Upper lobe of right lung (tissue), 1 donor: ENCODE results near the gene TSEN34. TPM values are rescaled to one million over a fixed set of nuclear protein-coding genes. Genes with fewer than 3 reads are reported as not detected.

Source experiments
- ATAC-seq: fragments of 200-7000 bp; cut with Tn5 transposase; one replicate; pipeline ENCODE4 v1.9.1; 2020; ENCODE audit warnings: mild to moderate bottlenecking, moderate library complexity
- DNase-seq: peaks from one replicate; pipeline ENCODE4 v3.0.0-alpha.2; 2020
- H3K27ac ChIP-seq: fragments of 200-600 bp; one replicate; pipeline ENCODE4 v1.8.0; 2022
- H3K27me3 ChIP-seq: fragments of 200-600 bp; one replicate; pipeline ENCODE4 v1.8.0; 2022; ENCODE audit warnings: mild to moderate bottlenecking
- H3K36me3 ChIP-seq: fragments of 200-600 bp; one replicate; pipeline ENCODE4 v1.8.0; 2022
- H3K4me1 ChIP-seq: fragments of 200-600 bp; one replicate; pipeline ENCODE4 v1.8.0; 2022
- H3K4me3 ChIP-seq: fragments of 200-600 bp; one replicate; pipeline ENCODE4 v1.8.0; 2022; ENCODE audit warnings: mild to moderate bottlenecking
- H3K9me3 ChIP-seq: fragments of 200-600 bp; one replicate; pipeline ENCODE4 v1.8.0; 2022
- CTCF ChIP-seq: fragments of 200-600 bp; IDR thresholded peaks from one replicate; pipeline ENCODE4 v1.8.0; 2022; ENCODE audit warnings: antibody characterized with exemption
- intact Hi-C: fragments of 100-400 bp; cut with DNase I; formaldehyde crosslinking; loops from one replicate; pipeline ENCODE4 v1.11.0; 2022
- total RNA-seq: library from RNA; stranded (reverse); fragmentation: NEBNext Ultra II Directional; extraction: Animal tissue kit (Norgen Biotek cat#: 25700); gene quantifications from one replicate; pipeline ENCODE4 v1.2.1, GENCODE V29; 2021
- donor health status: DM: no; HTN: yes; CAD: no; lungs with severe emphysema.

The TSEN34 gene
- total RNA-seq, 1 donor from 2014 or later: 34.7 TPM

GRCh38 chr19:54158812-54159351 is 32.2 kb upstream of the TSEN34 start:
- ATAC-seq: no peak
- intact Hi-C loops: no loop called here

DNA sequence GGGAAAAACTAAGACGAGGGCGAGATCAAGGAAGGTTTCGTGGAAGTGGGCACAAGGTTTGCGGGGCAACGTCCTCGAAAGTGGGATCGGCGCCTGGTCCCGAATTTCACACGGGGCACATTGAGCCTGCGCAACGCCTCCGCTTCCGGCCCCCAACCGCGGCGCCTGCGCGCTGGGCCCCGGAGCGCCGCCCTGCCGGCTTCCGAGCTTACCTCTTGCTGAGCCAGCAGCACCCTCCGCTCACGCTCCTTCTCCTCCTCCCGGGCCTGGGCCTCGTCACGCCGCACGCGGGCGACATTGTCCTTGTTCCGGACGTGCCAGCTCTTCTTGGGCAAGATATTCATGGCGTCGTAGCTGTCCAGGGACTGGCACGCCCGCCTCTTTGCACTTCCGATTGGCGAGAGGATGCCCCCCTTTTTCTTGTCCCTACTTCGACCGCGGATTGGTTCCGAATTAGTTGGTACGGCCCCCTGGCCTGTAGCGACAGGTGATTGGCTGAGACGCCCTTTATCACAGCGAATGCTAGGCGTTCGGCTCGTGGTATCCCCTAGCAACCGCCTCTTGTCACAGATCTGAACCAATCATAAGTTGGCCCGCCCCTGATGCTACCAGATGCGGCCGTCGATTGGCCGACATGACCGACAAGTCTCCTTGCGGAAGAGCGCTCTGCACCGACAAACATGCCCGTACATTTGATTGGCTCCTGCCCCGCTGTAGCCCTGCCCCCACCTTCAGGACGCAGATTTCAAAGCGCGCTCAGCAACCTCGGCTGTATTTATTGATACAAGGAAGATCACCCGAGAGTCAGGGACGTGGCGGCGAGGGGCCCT is 31.5 kb upstream of the TSEN34 start, which contains the start of gene LENG1:
LENG1 (minus strand) TSS at position 370 of the 830 bp plus-strand sequence; CDS start at position 344, 26 bp downstream.
- H3K9me3 ChIP-seq: no peaks in the 10 kb centered on the region
- peak; percentile 98 for DNase-seq
- H3K27me3 ChIP-seq: no peaks in the 10 kb centered on the region
- peak; percentile 91 for ATAC-seq
- H3K27ac ChIP-seq: peak within 1 kb of the TSS; percentile 99
- H3K4me1 ChIP-seq: peaks cover 25% of the 10 kb centered on the region
- peak within 1 kb of the TSS; percentile 81 for H3K4me3 ChIP-seq
- peaks cover 36% of the 10 kb centered on the region for H3K36me3 ChIP-seq
- peak; percentile 39 for TF ChIP-seq CTCF
- intact Hi-C loops: no loop called here

More at GRCh38 chr19:54158812-54159351, 32.2 kb upstream of the TSEN34 start:
- H3K4me1 ChIP-seq: peaks cover 22% of the 10 kb centered on the region
- H3K27ac ChIP-seq: peak overlapping the region; percentile 99
- no peak for DNase-seq
- TF ChIP-seq CTCF: no peak
- peak overlapping the region; percentile 81 for H3K4me3 ChIP-seq
- peaks cover 43% of the 10 kb centered on the region for H3K36me3 ChIP-seq
- H3K27me3 ChIP-seq: no peaks in the 10 kb centered on the region
- H3K9me3 ChIP-seq: no peaks in the 10 kb centered on the region

GRCh38 chr19:54160182-54160811 is 30.8 kb upstream of the TSEN34 start:
- H3K27me3 ChIP-seq: no peaks in the 10 kb centered on the region
- H3K4me1 ChIP-seq: peaks cover 27% of the 10 kb centered on the region
- H3K9me3 ChIP-seq: no peaks in the 10 kb centered on the region
- no peak for TF ChIP-seq CTCF
- peak overlapping the region; percentile 62 for H3K4me3 ChIP-seq
- H3K36me3 ChIP-seq: peaks cover 29% of the 10 kb centered on the region
- intact Hi-C loops: no loop called here
- DNase-seq (no peak), ATAC-seq (no peak)
- peak overlapping the region; percentile 91 for H3K27ac ChIP-seq

DNA sequence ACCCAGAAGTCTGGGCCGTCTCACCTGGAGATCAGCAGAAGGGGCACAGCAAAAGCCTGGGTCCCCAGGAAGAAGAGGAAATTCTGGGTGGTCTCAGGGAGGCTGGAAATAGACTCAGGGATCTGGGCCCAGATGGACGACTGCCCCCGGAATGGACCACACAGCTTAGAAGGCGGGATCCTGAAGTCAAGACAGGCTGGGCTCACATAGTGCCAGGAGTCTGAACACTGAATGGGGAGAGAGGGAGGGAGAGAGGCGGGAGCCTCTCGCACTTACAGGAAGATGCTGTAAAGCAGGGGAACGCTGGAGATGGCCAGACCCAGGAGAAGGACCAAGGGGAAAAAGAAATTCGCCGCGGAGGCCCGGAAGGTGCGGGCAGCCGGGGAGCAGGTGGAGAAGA is 30.3 kb upstream of the TSEN34 start:
- Histone ChIP-seq H3K9me3 (no peaks in the 10 kb centered on the region), H3K4me3 (peak overlapping the region; percentile 62), H3K4me1 (peaks cover 27% of the 10 kb centered on the region), H3K36me3 (peaks cover 24% of the 10 kb centered on the region), H3K27me3 (no peaks in the 10 kb centered on the region), H3K27ac (no peak overlapping the region)
- DNase-seq: no peak
- no peak for TF ChIP-seq CTCF
- no peak for ATAC-seq
- intact Hi-C loops: no loop called here

DNA sequence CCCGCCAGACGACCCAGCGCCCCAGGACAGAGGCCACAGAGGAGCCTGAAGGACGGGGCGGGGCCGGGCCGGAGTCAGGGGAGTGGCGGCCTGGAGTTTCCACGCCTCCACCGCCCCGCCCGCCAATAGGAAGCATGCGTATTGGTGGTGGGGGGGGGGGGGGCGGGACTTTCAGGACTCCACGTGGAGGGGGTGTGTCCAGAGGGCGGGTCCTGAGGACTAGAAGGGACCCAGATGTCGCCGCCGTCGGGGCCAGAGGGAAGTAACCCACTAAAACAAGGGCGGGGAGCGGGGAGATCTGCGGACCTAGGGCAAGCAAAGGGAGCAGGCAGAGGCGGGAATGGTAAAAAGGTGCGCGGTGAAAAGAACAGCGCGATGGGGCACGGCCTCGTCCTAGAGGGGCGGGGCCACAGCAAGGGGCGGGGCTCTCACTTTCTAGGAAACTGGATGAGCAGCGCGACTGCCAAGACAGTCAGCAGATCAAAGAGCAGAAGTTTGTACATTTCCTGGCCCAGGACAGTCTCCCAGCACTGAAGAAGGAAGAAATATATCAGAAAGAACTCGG is 28.8 kb upstream of the TSEN34 start:
- H3K9me3 ChIP-seq: no peaks in the 10 kb centered on the region
- H3K4me1 ChIP-seq: peaks cover 27% of the 10 kb centered on the region
- intact Hi-C loops: no loop called here
- DNase-seq (peak; percentile 93), ATAC-seq (peak; percentile 73)
- no peak overlapping the region for H3K27ac ChIP-seq
- no peak for TF ChIP-seq CTCF
- peak overlapping the region; percentile 47 for H3K4me3 ChIP-seq
- H3K27me3 ChIP-seq: no peaks in the 10 kb centered on the region
- peaks cover 9% of the 10 kb centered on the region for H3K36me3 ChIP-seq
